GM20431 (cell line): ENCODE results near the gene MED6.

Experiments
- in situ Hi-C: fragments of 300-500 bp; cut with MseI, MboI; formaldehyde crosslinking; loops from one replicate; pipeline ENCODE4 v1.15.0; 2020; ENCODE audit warnings: low sequenced_read_pairs; ENCODE audit not compliant: unreplicated experiment

Gene MED6

GRCh38 chr14:70602254-70602653 is 1.8 kb upstream of the MED6 start:
- in situ Hi-C loops, result loop anchor here (25.0 kb wide), 2 partner anchors 210 to 360 kb away; partner anchors contain the start of gene MAP3K9

- in situ Hi-C loops, result loop anchor here (25.0 kb wide), 2 partner anchors 211 to 361 kb away; partner anchors contain the start of gene MAP3K9
Observed at GRCh38 chr14:70601162-70601561, 707 bp upstream of the MED6 start.

- in situ Hi-C loops, result no loop called here
Observed at GRCh38 chr14:70599345-70599744, 1.1 kb downstream of the MED6 start.

GRCh38 chr14:70597731-70598130 is 2.7 kb downstream of the MED6 start:
- in situ Hi-C loops, result no loop called here

- in situ Hi-C loops, result no loop called here
Observed at GRCh38 chr14:70595443-70596185, 4.8 kb downstream of the MED6 start.

- in situ Hi-C loops, result no loop called here
Observed at GRCh38 chr14:70594461-70594860, 6.0 kb downstream of the MED6 start.

GRCh38 chr14:70585231-70585630 is 15.2 kb downstream of the MED6 start:
- in situ Hi-C loops, result no loop called here

GRCh38 chr14:70576891-70577290 is 23.6 kb downstream of the MED6 start:
- in situ Hi-C loops, result no loop called here

- in situ Hi-C loops, result no loop called here
Observed at GRCh38 chr14:70573050-70573449, 27.4 kb downstream of the MED6 start.

GRCh38 chr14:70571139-70571538 is 29.3 kb downstream of the MED6 start:
- in situ Hi-C loops, result no loop called here

GRCh38 chr14:70567791-70568190 is 32.7 kb downstream of the MED6 start:
- in situ Hi-C loops, result no loop called here

GRCh38 chr14:70563869-70564268 is 36.6 kb downstream of the MED6 start:
- in situ Hi-C loops, result no loop called here

GRCh38 chr14:70563417-70563816 is 37.0 kb downstream of the MED6 start:
- in situ Hi-C loops, result no loop called here

GRCh38 chr14:70558356-70558755 is 42.1 kb downstream of the MED6 start:
- in situ Hi-C loops, result no loop called here

- in situ Hi-C loops, result no loop called here
Observed at GRCh38 chr14:70555890-70556289, 44.6 kb downstream of the MED6 start.

GRCh38 chr14:70538087-70538486 is 62.4 kb downstream of the MED6 start:
- in situ Hi-C loops, result no loop called here

GRCh38 chr14:70536830-70537229 is 63.6 kb downstream of the MED6 start:
- in situ Hi-C loops, result no loop called here

GRCh38 chr14:70534904-70535303 is 65.6 kb downstream of the MED6 start, which contains the start of gene ADAM20:
ADAM20 (minus strand) TSS chr14:70535004; CDS start chr14:70524757, 10,247 bp downstream.
- in situ Hi-C loops, result no loop called here
